Liver (tissue), 3 donors: ENCODE results near the gene CPNE5.

Experiments used
- ATF3 ChIP-seq: IDR thresholded peaks from 2 replicates; pipeline ENCODE4 v1.6.1; 2016; ENCODE audit warnings: antibody characterized with exemption
- CTCF ChIP-seq: fragments of 150-350 bp; IDR thresholded peaks from 2 replicates; pipeline ENCODE4 v1.5.1; 2017; ENCODE audit warnings: improper control_type of control experiment, low read depth, low read length; ENCODE audit not compliant: missing input control
- EGR1 ChIP-seq, 2 donors: IDR thresholded peaks; 2 replicates each; pipeline ENCODE4 v1.6.1; 2016 to 2018; ENCODE audit warnings: antibody characterized with exemption in 2 of 2, low read depth in 2 of 2
- FOXA2 ChIP-seq: IDR thresholded peaks from 2 replicates; pipeline ENCODE4 v1.6.1; 2016; ENCODE audit warnings: antibody characterized with exemption
- JUND ChIP-seq, 2 donors: IDR thresholded peaks; 2 replicates each; pipeline ENCODE4 v1.6.1; 2016; ENCODE audit warnings: antibody characterized with exemption in 2 of 2
- MAX ChIP-seq: IDR thresholded peaks from 2 replicates; pipeline ENCODE4 v1.6.1; 2016; ENCODE audit warnings: antibody characterized with exemption
- RAD21 ChIP-seq, 2 donors: IDR thresholded peaks; 2 replicates each; pipeline ENCODE4 v1.6.1; 2016; ENCODE audit warnings: antibody characterized with exemption in 2 of 2, mild to moderate bottlenecking in 2 of 2
- REST ChIP-seq: IDR thresholded peaks from 2 replicates; pipeline ENCODE4 v1.6.1; 2016; ENCODE audit warnings: antibody characterized with exemption, mild to moderate bottlenecking
- SP1 ChIP-seq: IDR thresholded peaks from 2 replicates; pipeline ENCODE4 v1.6.1; 2018; ENCODE audit warnings: antibody characterized with exemption, mild to moderate bottlenecking
- TAF1 ChIP-seq: conservative IDR thresholded peaks from 2 replicates; pipeline ENCODE4 v1.6.1; 2016; ENCODE audit warnings: antibody characterized with exemption, mild to moderate bottlenecking
- YY1 ChIP-seq: IDR thresholded peaks from 2 replicates; pipeline ENCODE4 v1.6.1; 2016; ENCODE audit warnings: antibody characterized with exemption, mild to moderate bottlenecking
- ZBTB33 ChIP-seq: IDR thresholded peaks from 2 replicates; pipeline ENCODE4 v1.6.1; 2016; ENCODE audit warnings: antibody characterized with exemption
- donor health status: healthy.
- donor health status: healthy.

- TF ChIP-seq CTCF (no peak), JUND (IDR thresholded peaks at IDR 0.05) (no peak), REST (no peak), SP1 (no peak), YY1 (no peak), FOXA2 (no peak), ZBTB33 (no peak), EGR1 (IDR thresholded peaks at IDR 0.05; ENCODE audit: low read depth in 2 of 2) (no peak), MAX (no peak), RAD21 (IDR thresholded peaks at IDR 0.05) (no peak), ATF3 (no peak), TAF1 (no peak)
Measured at GRCh38 chr6:36749829-36750489, 89.3 kb downstream of the CPNE5 start.
